AG04450 (cell line): ENCODE measurements around the gene ZSCAN21. TPM values are rescaled to one million over a fixed set of nuclear protein-coding genes. Genes with fewer than 3 reads are reported as not detected.

Experiments
- CTCF ChIA-PET: fragments of 300-600, 350-600 bp; formaldehyde crosslinking; extraction: SDS; loops from one replicate; lab custom pipeline; 2022; ENCODE audit warnings: antibody characterized with exemption, inconsistent platforms; lab: Charles Lee
- POLR2A ChIA-PET: fragments of 350-600 bp; formaldehyde crosslinking; extraction: SDS; loops from one replicate; lab custom pipeline; 2021; ENCODE audit warnings: antibody characterized with exemption, inconsistent platforms; lab: Yijun Ruan, JAX
- DNase-seq: peaks from one replicate; pipeline ENCODE4 v3.0.0-alpha.2; 2011; ENCODE audit warnings: low read depth, low spot score
- H3K27ac ChIP-seq: one replicate; pipeline ENCODE4 v1.5.1; 2012; ENCODE audit warnings: low read depth, low read length, control low read depth
- H3K27me3 ChIP-seq: one replicate; pipeline ENCODE4 v1.6.0; 2012; ENCODE audit warnings: low read length; ENCODE audit not compliant: control insufficient read depth, insufficient read depth
- H3K4me3 ChIP-seq: 2 replicates; pipeline ENCODE4 v1.5.1; 2011; ENCODE audit warnings: mild to moderate bottlenecking, low read depth, low read length, control low read depth
- H3K9me3 ChIP-seq: 2 replicates; pipeline ENCODE4 v1.5.1; 2012; ENCODE audit warnings: low read length; ENCODE audit not compliant: control insufficient read depth, insufficient read depth
- polyA plus RNA-seq: library from polyadenylated mRNA; depleted of rRNA; stranded (reverse); fragments of >200 nt; gene quantifications from 2 replicates; pipeline ENCODE4 v1.2.3, GENCODE V29; 2011
- TF ChIP-seq, protein P1 (sequence below): IDR thresholded peaks from 2 replicates; pipeline ENCODE4 v1.5.1; 2011; ENCODE audit warnings: low read depth, low read length, control low read depth, inconsistent platforms

The ZSCAN21 gene
- polyA plus RNA-seq, 1 experiment: 15.2 TPM

DNA sequence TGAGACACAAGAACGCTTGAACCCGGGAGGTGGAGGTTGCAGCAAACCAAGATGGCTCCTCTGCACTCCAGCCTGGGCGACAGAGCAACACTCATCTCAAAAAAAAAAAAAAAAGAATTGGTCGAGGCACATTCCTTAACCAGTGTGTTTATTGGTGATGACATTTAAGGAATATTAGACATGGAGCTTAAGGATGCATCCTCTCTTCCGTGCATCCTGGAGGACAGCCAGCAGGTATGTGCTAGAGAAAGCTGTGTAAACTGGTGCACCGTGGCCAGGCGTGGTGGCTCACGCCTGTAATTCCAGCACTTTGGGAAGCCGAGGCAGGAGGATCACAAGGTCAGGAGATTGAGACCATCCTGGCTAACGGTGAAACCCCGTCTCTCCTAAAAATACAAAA is 22.4 kb upstream of the ZSCAN21 start:
- no peak for DNase-seq
- H3K27me3 ChIP-seq: no peaks in the 10 kb centered on the region
- TF ChIP-seq, protein P1, sequence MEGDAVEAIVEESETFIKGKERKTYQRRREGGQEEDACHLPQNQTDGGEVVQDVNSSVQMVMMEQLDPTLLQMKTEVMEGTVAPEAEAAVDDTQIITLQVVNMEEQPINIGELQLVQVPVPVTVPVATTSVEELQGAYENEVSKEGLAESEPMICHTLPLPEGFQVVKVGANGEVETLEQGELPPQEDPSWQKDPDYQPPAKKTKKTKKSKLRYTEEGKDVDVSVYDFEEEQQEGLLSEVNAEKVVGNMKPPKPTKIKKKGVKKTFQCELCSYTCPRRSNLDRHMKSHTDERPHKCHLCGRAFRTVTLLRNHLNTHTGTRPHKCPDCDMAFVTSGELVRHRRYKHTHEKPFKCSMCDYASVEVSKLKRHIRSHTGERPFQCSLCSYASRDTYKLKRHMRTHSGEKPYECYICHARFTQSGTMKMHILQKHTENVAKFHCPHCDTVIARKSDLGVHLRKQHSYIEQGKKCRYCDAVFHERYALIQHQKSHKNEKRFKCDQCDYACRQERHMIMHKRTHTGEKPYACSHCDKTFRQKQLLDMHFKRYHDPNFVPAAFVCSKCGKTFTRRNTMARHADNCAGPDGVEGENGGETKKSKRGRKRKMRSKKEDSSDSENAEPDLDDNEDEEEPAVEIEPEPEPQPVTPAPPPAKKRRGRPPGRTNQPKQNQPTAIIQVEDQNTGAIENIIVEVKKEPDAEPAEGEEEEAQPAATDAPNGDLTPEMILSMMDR: no peak
- H3K9me3 ChIP-seq: peaks cover under 1% of the 10 kb centered on the region; the same call in 1 of the 2 replicates
- POLR2A ChIA-PET: interaction anchor here (1.0 to 1.1 kb wide), 3 partner anchors 8 to 15 kb away, joined by 3 to 8 read pairs (median 5); partner anchors contain the start of gene ZKSCAN1
- H3K27ac ChIP-seq: no peak overlapping the region
- CTCF ChIA-PET: interaction anchor here (1.3 kb wide), 1 partner anchor 11 kb away, joined by 3 read pairs; no protein-coding TSS in a partner anchor
- H3K4me3 ChIP-seq: no peak overlapping the region

DNA sequence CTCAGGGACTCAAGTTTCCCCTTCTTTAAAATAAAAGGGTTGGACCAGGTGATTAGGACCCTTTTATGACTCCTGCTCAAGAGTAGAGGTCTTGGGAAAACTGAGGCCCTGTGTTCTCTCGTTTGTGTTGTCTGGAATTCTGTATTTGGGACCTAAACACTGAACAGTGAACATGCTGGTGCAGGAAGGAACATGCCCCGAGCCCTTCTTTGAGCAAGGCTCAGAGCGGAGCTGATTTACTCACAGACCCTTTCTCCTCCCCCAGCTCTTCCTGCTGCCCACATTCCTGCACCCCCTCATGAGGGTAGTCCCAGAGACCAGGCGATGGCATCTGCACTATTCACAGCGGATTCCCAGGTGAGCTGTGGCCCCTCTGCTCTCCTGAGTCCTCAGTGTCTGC is 20.0 kb upstream of the ZSCAN21 start:
- DNase-seq: no peak
- CTCF ChIA-PET: interaction anchor here (0.8 kb wide), 1 partner anchor 50 kb away, joined by 3 read pairs; no protein-coding TSS in a partner anchor
- POLR2A ChIA-PET: interaction anchor here (1.2 kb wide), 1 partner anchor 14 kb away, joined by 3 read pairs; the partner anchor contains the start of gene ZKSCAN1

DNA sequence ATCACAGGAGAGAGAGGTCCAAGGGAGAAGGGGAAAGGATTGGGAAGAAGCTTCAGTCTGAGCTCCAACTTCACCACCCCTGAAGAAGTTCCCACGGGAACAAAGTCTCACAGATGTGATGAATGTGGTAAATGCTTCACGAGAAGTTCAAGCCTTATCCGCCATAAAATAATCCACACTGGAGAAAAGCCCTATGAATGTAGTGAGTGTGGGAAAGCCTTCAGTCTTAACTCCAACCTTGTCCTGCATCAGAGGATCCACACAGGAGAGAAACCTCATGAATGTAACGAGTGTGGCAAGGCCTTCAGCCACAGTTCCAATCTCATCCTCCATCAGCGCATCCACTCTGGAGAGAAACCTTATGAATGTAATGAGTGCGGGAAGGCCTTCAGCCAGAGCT is 16.0 kb upstream of the ZSCAN21 start:
- CTCF ChIA-PET: no interaction called here
- POLR2A ChIA-PET: interaction anchor here (0.7 kb wide), 1 partner anchor 37 kb away, joined by 4 read pairs; no protein-coding TSS in a partner anchor
- Histone ChIP-seq H3K27me3 (no peaks in the 10 kb centered on the region), H3K9me3 (peaks cover 17% of the 10 kb centered on the region), H3K4me3 (no peak overlapping the region), H3K27ac (no peak overlapping the region)
- DNase-seq: no peak
- TF ChIP-seq, protein P1: no peak

More for the DNA sequence above, 20.0 kb upstream of the ZSCAN21 start:
- Histone ChIP-seq H3K4me3 (no peak overlapping the region), H3K27ac (no peak overlapping the region), H3K9me3 (peaks cover 17% of the 10 kb centered on the region), H3K27me3 (no peaks in the 10 kb centered on the region)
- TF ChIP-seq, protein P1: no peak

DNA sequence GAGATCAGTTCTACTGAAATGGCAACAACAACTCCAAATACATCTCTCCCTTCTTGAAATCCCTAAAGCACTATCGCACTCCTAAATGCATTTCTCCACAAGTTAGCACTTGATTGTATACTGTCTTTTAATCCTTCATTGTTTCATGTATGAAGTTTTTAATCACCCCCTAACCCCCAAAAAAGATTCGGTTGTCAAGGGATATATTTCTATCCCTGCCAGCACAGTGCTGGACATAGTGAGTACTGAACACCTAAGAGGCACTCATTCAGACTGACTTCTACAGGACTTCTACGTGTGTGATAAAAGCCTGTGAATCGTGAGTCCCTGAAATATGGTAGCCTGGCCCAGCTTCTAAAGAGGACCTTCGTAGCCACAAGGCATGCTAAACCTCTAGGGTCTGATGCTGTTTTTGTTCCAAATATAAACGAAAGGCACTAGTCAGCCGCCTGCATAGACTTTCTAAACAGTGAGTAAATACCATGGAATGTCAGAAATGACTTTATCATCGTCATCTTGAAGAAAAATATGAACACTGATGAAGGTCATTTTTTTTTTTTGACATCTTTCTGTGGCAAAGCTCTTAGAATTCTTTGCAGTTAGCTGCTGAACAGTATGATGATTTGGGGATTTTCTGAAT is 14.6 kb upstream of the ZSCAN21 start:
- Histone ChIP-seq H3K27ac (peak overlapping the region; percentile 81), H3K27me3 (no peaks in the 10 kb centered on the region), H3K4me3 (no peak overlapping the region), H3K9me3 (peaks cover 17% of the 10 kb centered on the region)
- TF ChIP-seq, protein P1: no peak
- POLR2A ChIA-PET: interaction anchor here (0.5 to 1.5 kb wide), 4 partner anchors 8 to 52 kb away, joined by 3 to 8 read pairs (median 5); partner anchors contain the start of gene ZSCAN21
- peak; percentile 89 for DNase-seq
- CTCF ChIA-PET: interaction anchor here (1.1 to 1.6 kb wide), 2 partner anchors 17 to 44 kb away, joined by 3 to 4 read pairs; no protein-coding TSS in a partner anchor

DNA sequence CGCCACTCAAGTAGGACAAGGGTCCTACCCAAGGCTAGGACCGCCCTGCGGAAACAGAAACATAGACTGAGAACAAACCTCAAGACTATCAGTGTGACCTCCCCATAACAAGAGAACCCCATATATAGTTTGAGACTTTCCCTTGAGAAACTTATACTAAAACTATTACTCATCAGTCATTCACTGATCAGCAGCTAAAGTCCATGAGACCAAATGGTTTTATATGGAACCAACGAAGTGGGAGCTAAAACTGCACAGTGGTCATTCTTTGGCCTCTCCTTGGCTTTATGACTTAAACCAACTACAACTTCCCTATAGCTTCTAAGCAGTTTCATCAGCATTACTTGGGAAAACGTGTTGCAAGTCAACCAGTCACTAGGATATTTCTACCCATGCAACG is 13.7 kb upstream of the ZSCAN21 start:
- TF ChIP-seq, protein P1: no peak
- POLR2A ChIA-PET: interaction anchor here (1.2 to 1.5 kb wide), 2 partner anchors 9 to 14 kb away, joined by 7 to 8 read pairs; partner anchors contain the start of gene ZSCAN21
- Histone ChIP-seq H3K4me3 (no peak overlapping the region), H3K9me3 (peaks cover 17% of the 10 kb centered on the region), H3K27ac (peak overlapping the region; percentile 84), H3K27me3 (no peaks in the 10 kb centered on the region)
- DNase-seq: no peak
- CTCF ChIA-PET: interaction anchor here (1.1 to 1.6 kb wide), 2 partner anchors 16 to 45 kb away, joined by 3 to 4 read pairs; no protein-coding TSS in a partner anchor
